ENCODE measurements around the gene PRR5L.

The PRR5L gene

GRCh38 chr11:36326524-36327419 is 30.7 kb downstream of the PRR5L start:
- DNase-seq (ENCODE audit: low read depth): no peak

GRCh38 chr11:36328966-36329673 is 33.0 kb downstream of the PRR5L start:
- no peak for DNase-seq (ENCODE audit: low read depth)

- no peak for DNase-seq (ENCODE audit: low read depth)
Measured at GRCh38 chr11:36330411-36330810, 34.3 kb downstream of the PRR5L start.

GRCh38 chr11:36333468-36333867 is 37.4 kb downstream of the PRR5L start:
- DNase-seq (ENCODE audit: low read depth): no peak

- DNase-seq (ENCODE audit: low read depth): no peak
Measured at GRCh38 chr11:36333897-36334296, 37.8 kb downstream of the PRR5L start.

- no peak for DNase-seq (ENCODE audit: low read depth)
Measured at GRCh38 chr11:36339888-36340287, 43.8 kb downstream of the PRR5L start.

GRCh38 chr11:36340897-36341296 is 44.8 kb downstream of the PRR5L start:
- DNase-seq (ENCODE audit: low read depth): no peak

GRCh38 chr11:36341915-36342314 is 45.8 kb downstream of the PRR5L start:
- DNase-seq (ENCODE audit: low read depth): no peak

GRCh38 chr11:36342327-36342726 is 46.2 kb downstream of the PRR5L start:
- DNase-seq (ENCODE audit: low read depth): no peak

GRCh38 chr11:36343436-36343835 is 47.3 kb downstream of the PRR5L start:
- no peak for DNase-seq (ENCODE audit: low read depth)

GRCh38 chr11:36345084-36345511 is 49.0 kb downstream of the PRR5L start:
- DNase-seq (ENCODE audit: low read depth): no peak

GRCh38 chr11:36345535-36346141 is 49.5 kb downstream of the PRR5L start:
- DNase-seq (ENCODE audit: low read depth): no peak

GRCh38 chr11:36346562-36347383 is 50.7 kb downstream of the PRR5L start:
- DNase-seq (ENCODE audit: low read depth): no peak

- no peak for DNase-seq (ENCODE audit: low read depth)
Measured at GRCh38 chr11:36347384-36347906, 51.4 kb downstream of the PRR5L start.

GRCh38 chr11:36349351-36350136 is 53.5 kb downstream of the PRR5L start:
- no peak for DNase-seq (ENCODE audit: low read depth)

- no peak for DNase-seq (ENCODE audit: low read depth)
Measured at GRCh38 chr11:36350137-36350513, 54.0 kb downstream of the PRR5L start.

- peak; percentile 17 for DNase-seq (ENCODE audit: low read depth)
Measured at GRCh38 chr11:36352922-36353321, 56.8 kb downstream of the PRR5L start.

- no peak for DNase-seq (ENCODE audit: low read depth)
Measured at GRCh38 chr11:36354221-36355003, 58.3 kb downstream of the PRR5L start.

GRCh38 chr11:36356201-36356600 is 60.1 kb downstream of the PRR5L start:
- DNase-seq (ENCODE audit: low read depth): no peak

- no peak for DNase-seq (ENCODE audit: low read depth)
Measured at GRCh38 chr11:36357831-36358230, 61.7 kb downstream of the PRR5L start.
